Right ventricle myocardium superior (tissue), 1 donor: ENCODE measurements around the gene ZNF333. TPM values are rescaled to one million over a fixed set of nuclear protein-coding genes. Genes with fewer than 3 reads are reported as not detected.

Source experiments
- ATAC-seq: fragments of 200-7000 bp; cut with Tn5 transposase; one replicate; pipeline ENCODE4 v1.9.1; 2020; ENCODE audit warnings: mild to moderate bottlenecking; ENCODE audit not compliant: poor library complexity
- DNase-seq: peaks from one replicate; pipeline ENCODE4 v3.0.0-alpha.2; 2020
- intact Hi-C: fragments of 100-400 bp; cut with DNase I; formaldehyde crosslinking; loops from one replicate; pipeline ENCODE4 v1.11.2; 2022
- long read RNA-seq: library from polyadenylated mRNA; unstranded; transcript quantifications from one replicate; pipeline ENCODE4 v2.0.0, GENCODE V29; 2021
- total RNA-seq: library from RNA; stranded (reverse); fragmentation: NEBNext Ultra II Directional; extraction: Animal tissue kit (Norgen Biotek cat#: 25700); gene quantifications from one replicate; pipeline ENCODE4 v1.2.1, GENCODE V29; 2021
- donor health status: DM: no; HTN: yes; CAD: no; lungs with severe emphysema.

ZNF333 gene
- 7.0 TPM for total RNA-seq
- long read RNA-seq, full-length matches to known transcripts, result 6 of 13 reads
- long read RNA-seq, partial matches to known transcripts, result 3 of 13 reads
- long read RNA-seq, other reads (novel, unspliced or antisense), result 4 of 13 reads

GRCh38 chr19:14689598-14690503, at the start of gene ZNF333:
Gene ZNF333 (plus strand): TSS chr19:14690048. CDS start chr19:14693492, 3,444 bp downstream.
- DNase-seq (peak; percentile 99), ATAC-seq (peak; percentile 99)
- intact Hi-C loops, result loop anchor here (5.0 kb wide), 1 partner anchor 113 kb away; no protein-coding TSS in a partner anchor

- no peak for DNase-seq
- intact Hi-C loops, result no loop called here
- no peak for ATAC-seq
Observed at GRCh38 chr19:14648506-14648905, 41.3 kb upstream of the ZNF333 start.

- ATAC-seq (no peak), DNase-seq (no peak)
- intact Hi-C loops, result no loop called here
Observed at GRCh38 chr19:14649020-14649419, 40.8 kb upstream of the ZNF333 start.

GRCh38 chr19:14650161-14650560, 39.7 kb upstream of the ZNF333 start:
- intact Hi-C loops, result no loop called here
- DNase-seq (no peak), ATAC-seq (no peak)

DNA sequence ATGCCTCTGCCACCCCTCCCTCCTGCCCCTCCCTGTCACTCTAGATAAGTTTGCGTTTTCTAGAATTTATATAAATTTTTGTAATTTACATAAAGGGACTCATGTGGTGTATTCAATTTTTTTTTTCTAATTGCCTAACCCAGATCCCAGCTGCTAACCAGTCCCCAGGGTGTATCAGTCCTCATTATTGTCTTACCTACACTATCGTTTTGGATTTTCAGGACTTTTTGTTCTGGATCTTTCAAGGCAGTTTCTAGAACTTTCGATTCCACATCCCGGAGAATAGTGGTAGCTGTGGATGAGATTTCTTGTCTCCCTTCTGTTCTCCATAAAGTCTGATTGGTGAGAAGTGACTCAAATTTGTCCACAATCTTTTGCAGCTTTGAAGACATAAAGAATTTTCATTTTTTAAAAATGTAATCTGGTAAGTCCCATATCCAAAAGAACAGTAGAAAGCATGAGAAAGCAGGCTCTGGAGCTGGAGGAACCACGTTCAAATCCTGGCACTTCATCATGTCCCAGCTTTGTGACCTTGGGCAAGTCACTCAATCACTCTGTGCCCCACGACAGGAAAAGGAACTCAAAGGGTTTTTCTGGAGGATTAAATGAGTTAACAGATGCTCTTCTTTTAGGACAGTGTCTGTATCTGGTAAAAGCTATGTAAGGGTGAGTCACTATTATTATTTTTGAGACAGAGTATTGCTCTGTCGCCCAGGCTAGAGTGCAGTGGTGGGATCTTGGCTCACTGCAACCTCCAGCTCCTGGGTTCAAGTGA, 34.9 kb upstream of the ZNF333 start:
- intact Hi-C loops, result no loop called here
- no peak for ATAC-seq

GRCh38 chr19:14655726-14656125, 34.1 kb upstream of the ZNF333 start:
- DNase-seq (no peak), ATAC-seq (no peak)
- intact Hi-C loops, result no loop called here

More for the DNA sequence above, 34.9 kb upstream of the ZNF333 start:
- no peak for DNase-seq

GRCh38 chr19:14659874-14660489, 29.9 kb upstream of the ZNF333 start:
- ATAC-seq, result no peak

GRCh38 chr19:14661372-14661924, 28.4 kb upstream of the ZNF333 start:
- intact Hi-C loops, result no loop called here
- no peak for DNase-seq
- ATAC-seq, result peak; percentile 18

More at GRCh38 chr19:14659874-14660489, 29.9 kb upstream of the ZNF333 start:
- DNase-seq, result no peak
- intact Hi-C loops, result no loop called here

GRCh38 chr19:14669940-14670339, 19.9 kb upstream of the ZNF333 start:
- DNase-seq (no peak), ATAC-seq (no peak)
- intact Hi-C loops, result no loop called here

- ATAC-seq (no peak), DNase-seq (no peak)
- intact Hi-C loops, result no loop called here
Observed at GRCh38 chr19:14670408-14670807, 19.4 kb upstream of the ZNF333 start.

DNA sequence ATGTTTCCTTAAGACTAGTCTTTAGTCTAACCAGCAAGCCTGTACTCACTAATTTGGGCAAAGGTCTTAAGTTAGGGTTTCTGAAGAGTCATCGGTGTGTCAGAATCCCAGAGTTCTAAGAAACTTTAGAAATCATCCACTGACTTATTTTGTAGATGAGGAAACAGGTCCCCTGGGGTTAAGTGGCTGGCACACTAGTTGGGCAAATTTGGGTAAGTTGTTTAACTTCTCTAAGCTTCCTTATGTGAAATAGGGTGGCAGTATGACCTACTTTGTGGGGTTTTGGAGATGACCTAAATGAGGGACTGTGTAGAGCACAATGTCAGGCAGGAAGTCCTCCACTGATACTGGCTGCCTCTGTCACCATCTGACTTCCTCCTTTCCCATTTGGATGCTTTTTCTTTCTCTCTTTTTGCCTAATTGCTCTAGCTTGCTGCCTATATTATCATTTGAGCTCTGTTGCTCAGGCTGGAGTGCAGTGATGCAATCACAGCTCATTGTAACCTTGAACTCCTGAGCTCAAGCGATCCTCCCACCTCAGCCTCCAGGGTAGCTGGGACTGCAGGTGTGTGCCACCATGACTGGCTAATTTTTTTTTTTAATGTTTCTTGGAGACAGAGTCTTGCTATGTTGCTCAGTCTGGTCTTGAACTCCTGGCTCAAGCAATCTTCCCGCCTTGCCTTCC, 17.5 kb upstream of the ZNF333 start:
- ATAC-seq (no peak), DNase-seq (no peak)
- intact Hi-C loops, result no loop called here

DNA sequence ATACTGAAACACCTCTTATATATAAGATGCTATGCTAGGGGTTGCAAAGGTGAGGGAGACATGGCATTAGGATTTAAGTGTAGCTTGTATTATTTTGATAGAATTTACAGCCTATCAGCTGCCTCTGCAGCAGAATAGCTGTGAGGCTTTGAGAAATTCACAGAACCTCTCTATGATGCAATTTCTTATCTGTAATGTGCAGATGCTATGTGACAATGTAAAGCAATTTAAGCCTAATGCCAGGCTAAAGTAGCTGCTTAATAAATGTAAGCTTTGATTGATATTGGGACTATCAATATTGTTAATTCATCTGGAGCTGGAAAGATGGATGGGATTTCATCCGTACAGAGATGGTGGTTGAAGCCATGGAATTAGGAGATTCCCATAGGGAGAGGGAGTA, 16.8 kb upstream of the ZNF333 start:
- intact Hi-C loops, result no loop called here
- DNase-seq (no peak), ATAC-seq (no peak)

GRCh38 chr19:14674764-14675163, 15.1 kb upstream of the ZNF333 start, which contains the start of gene ADGRE3:
Gene ADGRE3 (minus strand): TSS chr19:14674844. CDS start chr19:14674770, 74 bp downstream.
- ATAC-seq (no peak), DNase-seq (no peak)
- intact Hi-C loops, result no loop called here

DNA sequence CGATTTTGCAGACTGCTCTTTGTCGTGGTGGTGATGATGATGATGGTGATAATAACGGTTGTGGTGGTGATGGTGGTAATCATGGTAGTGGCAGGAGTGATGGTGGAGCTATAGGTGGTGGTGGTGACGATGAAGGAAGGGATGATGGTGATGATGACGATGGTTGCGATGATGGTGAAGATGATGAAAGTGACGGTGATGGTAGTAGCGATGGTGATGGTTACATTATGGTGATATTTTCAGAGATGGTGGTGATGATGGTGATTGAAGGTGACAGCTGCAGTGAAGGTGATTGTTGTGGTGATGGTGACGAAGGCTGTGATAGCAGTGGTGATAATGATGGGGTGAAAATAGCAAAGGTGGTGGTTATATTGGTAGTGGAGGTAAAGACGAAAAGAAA, 13.1 kb upstream of the ZNF333 start:
- DNase-seq (no peak), ATAC-seq (no peak)
- intact Hi-C loops, result no loop called here

DNA sequence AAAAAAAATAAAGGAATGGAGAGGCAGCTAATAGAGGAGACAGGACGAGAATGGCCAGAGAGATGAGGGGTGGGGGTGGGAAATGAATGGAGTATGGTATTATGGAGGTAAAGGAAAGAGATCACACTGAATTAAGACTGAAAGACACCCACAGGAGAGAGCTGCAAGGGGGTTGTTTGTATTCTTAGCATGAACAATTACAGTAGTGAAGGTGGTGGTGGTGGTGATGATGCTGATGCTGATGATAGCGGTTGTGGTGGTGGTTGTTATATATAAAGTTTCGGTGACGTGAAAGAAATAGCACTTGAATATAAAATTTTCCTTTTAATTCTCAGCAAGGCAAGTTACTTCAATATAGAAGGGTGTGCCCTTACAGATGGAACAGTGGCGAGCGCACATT, 12.4 kb upstream of the ZNF333 start:
- intact Hi-C loops, result no loop called here
- ATAC-seq, result no peak
- no peak for DNase-seq

DNA sequence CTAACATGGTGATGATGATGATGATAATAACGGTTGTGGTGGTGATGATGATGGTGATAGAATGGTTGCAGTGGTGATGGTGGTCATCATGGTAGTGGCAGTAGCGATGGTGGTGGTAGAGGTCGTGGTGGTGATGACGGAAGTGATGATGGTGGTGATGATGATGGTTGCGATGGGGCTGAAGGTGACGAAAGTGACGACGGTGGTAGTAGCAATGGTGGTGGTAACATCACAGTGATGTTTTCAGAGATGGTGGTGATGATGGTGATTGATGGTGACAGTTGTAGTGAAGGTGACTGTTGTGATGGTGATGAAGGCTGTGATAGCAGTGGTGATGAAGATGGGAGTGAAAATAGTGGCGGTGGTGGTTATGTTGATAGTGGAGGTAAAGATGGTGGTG, 11.6 kb upstream of the ZNF333 start:
- no peak for DNase-seq
- ATAC-seq, result no peak
- intact Hi-C loops, result no loop called here

- no peak for ATAC-seq
- intact Hi-C loops, result no loop called here
Observed at GRCh38 chr19:14682084-14682483, 7.8 kb upstream of the ZNF333 start.

DNA sequence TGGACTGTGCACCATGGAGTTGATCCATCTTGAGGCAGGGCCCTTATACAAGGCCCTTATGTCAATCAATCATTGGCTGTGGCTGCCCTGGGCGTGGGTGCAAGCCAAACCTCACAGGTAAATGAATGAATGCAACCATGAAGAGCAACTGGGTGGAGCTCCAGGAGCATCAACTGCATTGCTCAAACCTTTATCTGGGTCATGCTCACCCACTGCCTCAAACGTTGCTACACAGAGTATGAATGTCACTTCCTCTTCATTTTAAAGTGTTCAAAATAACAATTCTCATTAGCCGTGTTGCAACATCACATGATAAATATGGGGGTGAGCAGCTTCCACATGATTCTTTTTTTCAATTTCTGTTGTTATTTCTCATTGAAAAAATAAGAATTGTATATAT, 6.4 kb upstream of the ZNF333 start:
- intact Hi-C loops, result no loop called here
- no peak for DNase-seq
- no peak for ATAC-seq

More at GRCh38 chr19:14682084-14682483, 7.8 kb upstream of the ZNF333 start:
- no peak for DNase-seq
